Neuronal stem cell (in vitro differentiated cells): ENCODE data around the gene PRSS48.
"Not testable (repeated sequence)": the region's sequence is repeated elsewhere in the genome, so short reads cannot be mapped to it uniquely, and the experiment has no call there.

Experiments used
- DNase-seq: peaks from one replicate; pipeline ENCODE4 v3.0.0-alpha.2; 2013; ENCODE audit warnings: low spot score
- H2AFZ ChIP-seq: one replicate; pipeline ENCODE4 v1.6.1; 2013; ENCODE audit warnings: mild to moderate bottlenecking, low read length, inconsistent platforms
- H2AK5ac ChIP-seq: 2 replicates; pipeline ENCODE4 v1.6.1; 2013; ENCODE audit warnings: low read depth, mild to moderate bottlenecking, inconsistent platforms, low read length, moderate library complexity, mixed read lengths
- H2BK120ac ChIP-seq: 2 replicates; pipeline ENCODE4 v1.6.1; 2013; ENCODE audit warnings: low read depth, mild to moderate bottlenecking, inconsistent platforms, low read length, moderate library complexity, mixed read lengths
- H2BK12ac ChIP-seq: one replicate; pipeline ENCODE4 v1.6.1; 2013; ENCODE audit warnings: low read length, inconsistent platforms
- H2BK15ac ChIP-seq: 2 replicates; pipeline ENCODE4 v1.6.1; 2013; ENCODE audit warnings: mild to moderate bottlenecking, low read length, inconsistent platforms, mixed read lengths
- H2BK5ac ChIP-seq: one replicate; pipeline ENCODE4 v1.6.1; 2013; ENCODE audit warnings: inconsistent platforms, mild to moderate bottlenecking, low read length, moderate library complexity
- H3K14ac ChIP-seq: one replicate; pipeline ENCODE4 v1.6.1; 2013; ENCODE audit warnings: low read length, inconsistent platforms
- H3K18ac ChIP-seq: 2 replicates; pipeline ENCODE4 v1.6.1; 2013; ENCODE audit warnings: low read length, inconsistent platforms
- H3K23ac ChIP-seq: 2 replicates; pipeline ENCODE4 v1.6.1; 2013; ENCODE audit warnings: low read depth, mild to moderate bottlenecking, mixed read lengths, low read length, inconsistent platforms; ENCODE audit not compliant: poor library complexity
- H3K27ac ChIP-seq: replicated peaks from 3 replicates; pipeline ENCODE4 v1.5.1; 2013; ENCODE audit warnings: low read length, inconsistent platforms
- H3K27me3 ChIP-seq, 3 experiments: 2 replicates each; pipeline ENCODE4 v1.6.1; 2013; ENCODE audit warnings: low read length in 3 of 3, mild to moderate bottlenecking in 2 of 3, inconsistent platforms in 1 of 3, low read depth in 1 of 3, mixed read lengths in 1 of 3, moderate library complexity in 1 of 3; ENCODE audit not compliant: control insufficient read depth in 3 of 3, insufficient read depth in 3 of 3
- H3K36me3 ChIP-seq, 2 donors: replicated peaks in 1 of 2; 2 replicates each; pipeline ENCODE4 v1.6.1; 2013; ENCODE audit warnings: low read length in 2 of 2; ENCODE audit not compliant: control insufficient read depth in 2 of 2, insufficient read depth in 2 of 2
- H3K4ac ChIP-seq: 2 replicates; pipeline ENCODE4 v1.6.1; 2013; ENCODE audit warnings: inconsistent platforms, mild to moderate bottlenecking, low read length, moderate library complexity
- H3K4me1 ChIP-seq, 2 donors: 1 replicate in 1 of 2; 2 replicates in 1 of 2; pipeline ENCODE4 v1.6.1; 2013; ENCODE audit warnings: low read length in 2 of 2, low read depth in 1 of 2; ENCODE audit not compliant: control insufficient read depth in 2 of 2, insufficient read depth in 1 of 2
- H3K4me2 ChIP-seq: one replicate; pipeline ENCODE4 v1.6.1; 2013; ENCODE audit warnings: mild to moderate bottlenecking, low read length, inconsistent platforms; ENCODE audit not compliant: insufficient read depth, poor library complexity, severe bottlenecking
- H3K4me3 ChIP-seq, 2 donors: 2 replicates each; pipeline ENCODE4 v1.5.1; 2013; ENCODE audit warnings: low read length in 2 of 2, mild to moderate bottlenecking in 2 of 2, inconsistent platforms in 1 of 2, moderate library complexity in 1 of 2
- H3K79me1 ChIP-seq: one replicate; pipeline ENCODE4 v1.6.1; 2013; ENCODE audit warnings: low read depth, mild to moderate bottlenecking, inconsistent platforms, low read length, moderate library complexity
- H3K9ac ChIP-seq: one replicate; pipeline ENCODE4 v1.6.1; 2013; ENCODE audit warnings: mild to moderate bottlenecking, low read depth, low read length, inconsistent platforms; ENCODE audit not compliant: poor library complexity
- H3K9me3 ChIP-seq, 2 donors: replicated peaks in 1 of 2; 2 replicates each; pipeline versions ENCODE3 to v1.6.1; 2013; ENCODE audit warnings: low read length in 2 of 2, mild to moderate bottlenecking in 2 of 2, inconsistent platforms in 1 of 2, low read depth in 1 of 2, mixed read lengths in 1 of 2, moderate library complexity in 1 of 2; ENCODE audit not compliant: control insufficient read depth in 2 of 2, insufficient read depth in 1 of 2
- H4K8ac ChIP-seq: one replicate; pipeline ENCODE4 v1.6.1; 2013; ENCODE audit warnings: low read depth, mild to moderate bottlenecking, inconsistent platforms, low read length, moderate library complexity
- H4K91ac ChIP-seq: one replicate; pipeline ENCODE4 v1.6.1; 2013; ENCODE audit warnings: low read length, low read depth, mild to moderate bottlenecking, inconsistent platforms; ENCODE audit not compliant: poor library complexity
- WGBS, 2 donors: extraction: QIAGEN DNeasy Blood & Tissue Kit; methylation state at CpG; one replicate each; pipeline ENCODE4 v1.1.7; 2013; ENCODE audit warnings: missing lambda C conversion rate in 2 of 2, mixed read lengths in 1 of 2; ENCODE audit not compliant: insufficient read length in 2 of 2, insufficient replicate concordance in 1 of 2; ENCODE audit errors: extremely low coverage in 2 of 2; 5-methylcytosine and 5-hydroxymethylcytosine counted together

PRSS48 gene

GRCh38 chr4:151319490-151319889 is 42.5 kb downstream of the PRSS48 start:
- Histone ChIP-seq H3K18ac (no peak overlapping the region), H3K4me2 (no peak overlapping the region), H4K8ac (no peak overlapping the region), H2BK120ac (no peak overlapping the region), H2BK12ac (no peak overlapping the region), H4K91ac (no peak overlapping the region), H3K9me3 (no peaks in the 10 kb centered on the region), H2AK5ac (no peak overlapping the region), H3K27ac (no peak overlapping the region), H2BK15ac (no peak overlapping the region), H3K9ac (no peak overlapping the region), H2BK5ac (no peak overlapping the region), H3K4me3 (no peak overlapping the region), H3K14ac (no peak overlapping the region), H2AFZ (no peak overlapping the region), H3K79me1 (peaks cover 4% of the 10 kb centered on the region), H3K36me3 (peaks cover 0 to 16% of the 10 kb centered on the region in 2 donors), H3K27me3 (no peaks in the 10 kb centered on the region), H3K23ac (no peak overlapping the region), H3K4ac (no peak overlapping the region), H3K4me1 (peaks cover 2 to 8% of the 10 kb centered on the region in 2 donors)
- no CpG with 5 or more reads among the region's 1 CpG for WGBS, 2 donors
- DNase-seq: no peak

- Histone ChIP-seq H2BK120ac (no peak overlapping the region), H4K91ac (no peak overlapping the region), H4K8ac (no peak overlapping the region), H3K23ac (no peak overlapping the region), H3K9me3 (no peaks in the 10 kb centered on the region), H2BK15ac (no peak overlapping the region), H3K27ac (no peak overlapping the region), H3K4ac (no peak overlapping the region), H3K4me3 (no peak overlapping the region), H3K4me1 (peaks cover 2 to 8% of the 10 kb centered on the region in 2 donors), H3K9ac (no peak overlapping the region), H3K79me1 (peaks cover 4% of the 10 kb centered on the region), H3K18ac (peak overlapping the region; percentile 4), H2AK5ac (no peak overlapping the region), H3K27me3 (no peaks in the 10 kb centered on the region), H3K36me3 (peaks cover 0 to 16% of the 10 kb centered on the region in 2 donors), H2BK12ac (no peak overlapping the region), H3K14ac (no peak overlapping the region), H2BK5ac (no peak overlapping the region), H2AFZ (no peak overlapping the region), H3K4me2 (no peak overlapping the region)
- no CpG with 5 or more reads among the region's 1 CpG for WGBS, 2 donors
- no peak for DNase-seq
These were observed 44.6 kb downstream of the PRSS48 start for GRCh38 chr4:151321586-151321985.

- H3K79me1 ChIP-seq, H3K4me3 ChIP-seq, H2AFZ ChIP-seq, H4K8ac ChIP-seq, H2BK15ac ChIP-seq, H3K27me3 ChIP-seq, H3K18ac ChIP-seq, H3K4me1 ChIP-seq, H3K4me2 ChIP-seq, H3K27ac ChIP-seq, DNase-seq, H2BK12ac ChIP-seq, H2BK120ac ChIP-seq, H2BK5ac ChIP-seq, H2AK5ac ChIP-seq, H3K4ac ChIP-seq, H3K23ac ChIP-seq, H3K9ac ChIP-seq, H4K91ac ChIP-seq, H3K14ac ChIP-seq, H3K9me3 ChIP-seq: not testable (repeated sequence)
- H3K36me3 ChIP-seq: peaks cover 0 to 16% of the 10 kb centered on the region in 2 donors
- WGBS, 2 donors: no CpG with 5 or more reads among the region's 4 CpGs
These were observed 45.2 kb downstream of the PRSS48 start for GRCh38 chr4:151322161-151322560.

GRCh38 chr4:151322570-151322969 is 45.6 kb downstream of the PRSS48 start:
- Histone ChIP-seq H2BK120ac (no peak overlapping the region), H2AK5ac (no peak overlapping the region), H3K18ac (no peak overlapping the region), H3K23ac (no peak overlapping the region), H3K4ac (no peak overlapping the region), H2BK15ac (no peak overlapping the region), H3K36me3 (peaks cover 0 to 12% of the 10 kb centered on the region in 2 donors), H3K79me1 (peaks cover 2% of the 10 kb centered on the region), H3K14ac (no peak overlapping the region), H3K4me2 (no peak overlapping the region), H3K9me3 (no peaks in the 10 kb centered on the region), H4K8ac (no peak overlapping the region), H3K4me3 (peak overlapping the region in 1 of 2 donors; percentile 84), H3K4me1 (peaks cover 2 to 8% of the 10 kb centered on the region in 2 donors), H2BK5ac (no peak overlapping the region), H2BK12ac (no peak overlapping the region), H3K27me3 (no peaks in the 10 kb centered on the region), H2AFZ (no peak overlapping the region), H3K9ac (no peak overlapping the region), H4K91ac (no peak overlapping the region), H3K27ac (no peak overlapping the region)
- DNase-seq: no peak
